ENCODE data around the gene CDKN2B-AS1.

CDKN2B-AS1 gene

DNA sequence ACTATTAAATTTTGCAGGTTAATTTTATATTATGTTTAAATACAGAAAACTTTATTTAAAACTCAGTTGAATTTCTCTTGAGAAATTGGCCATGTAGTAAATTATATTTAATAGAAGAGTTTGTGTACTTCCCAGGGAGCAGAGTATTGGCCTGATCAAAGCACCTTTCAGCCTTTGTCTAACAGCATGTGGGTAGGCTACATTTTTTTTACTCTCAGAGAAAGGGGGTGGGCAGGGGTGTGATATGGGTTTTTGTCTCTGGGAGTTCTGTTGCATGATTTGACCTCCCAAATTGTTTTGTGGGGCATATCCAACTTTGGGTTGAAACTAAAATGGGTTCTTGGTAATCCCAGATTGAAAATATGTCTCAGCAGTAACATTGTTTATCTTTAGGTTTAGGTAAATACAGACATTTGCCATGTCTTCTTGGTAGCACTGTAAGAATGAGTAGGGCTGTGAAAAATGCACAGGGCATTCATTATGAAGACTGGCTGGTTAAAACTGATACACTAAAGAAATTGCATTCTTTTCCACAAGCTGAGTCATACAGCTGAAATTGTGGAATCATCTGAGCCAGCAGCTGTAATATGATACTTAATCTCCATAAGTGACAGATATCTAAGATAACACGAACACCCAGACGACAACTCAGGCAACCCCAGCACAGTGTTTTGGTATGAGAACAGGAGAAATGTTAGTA, 89.9 kb downstream of the CDKN2B-AS1 start:
- DNase-seq (ENCODE audit: low read depth, low spot score), result peak; percentile 47

DNA sequence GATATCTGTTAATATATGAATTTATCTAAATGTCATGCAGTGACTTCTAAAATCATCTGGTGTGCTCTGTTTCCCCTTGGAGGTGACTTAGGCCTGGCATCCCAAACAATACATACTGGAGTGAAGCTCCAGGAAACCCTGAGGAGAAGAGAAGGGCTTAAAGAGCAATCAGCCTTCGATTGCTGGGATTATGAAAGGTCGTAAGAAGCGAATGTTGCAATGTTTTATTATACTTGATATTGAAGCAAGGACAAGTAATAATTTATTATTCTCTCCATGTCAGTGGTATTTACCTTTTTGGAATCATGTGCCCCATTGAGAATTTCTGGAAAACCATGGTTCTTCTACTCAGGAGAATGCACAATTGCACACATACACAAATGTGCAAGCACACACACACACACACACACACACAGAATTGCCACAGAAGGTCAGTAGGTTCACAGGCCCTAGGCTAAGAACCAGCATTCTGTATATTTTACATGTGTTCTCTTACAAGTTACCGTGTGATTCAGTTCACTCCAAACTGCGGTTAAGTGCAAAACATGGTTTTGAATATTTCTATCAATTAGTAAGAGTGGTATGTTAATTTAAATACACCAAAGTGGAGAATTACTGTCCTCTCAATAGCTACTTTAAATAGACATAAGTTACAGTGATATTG, 93.6 kb downstream of the CDKN2B-AS1 start:
- no peak for DNase-seq (ENCODE audit: low read depth, low spot score)

DNA sequence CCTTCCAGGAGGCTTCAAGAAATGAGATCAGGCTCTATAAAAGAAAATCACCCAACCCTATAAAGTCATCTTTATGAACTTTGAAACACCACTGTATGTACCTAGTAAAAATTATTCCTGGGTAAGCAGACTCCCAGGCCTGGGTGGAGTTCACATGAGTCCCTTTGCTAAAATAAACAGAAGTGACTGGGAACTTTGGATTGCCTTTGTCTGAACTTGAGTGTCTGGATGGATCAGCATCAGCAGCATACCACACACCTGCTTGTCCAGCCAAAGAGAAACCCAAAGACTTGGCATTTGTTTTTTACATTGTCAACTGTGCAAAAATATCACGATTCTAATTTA, 94.1 kb downstream of the CDKN2B-AS1 start:
- DNase-seq (ENCODE audit: low read depth, low spot score), result no peak

DNA sequence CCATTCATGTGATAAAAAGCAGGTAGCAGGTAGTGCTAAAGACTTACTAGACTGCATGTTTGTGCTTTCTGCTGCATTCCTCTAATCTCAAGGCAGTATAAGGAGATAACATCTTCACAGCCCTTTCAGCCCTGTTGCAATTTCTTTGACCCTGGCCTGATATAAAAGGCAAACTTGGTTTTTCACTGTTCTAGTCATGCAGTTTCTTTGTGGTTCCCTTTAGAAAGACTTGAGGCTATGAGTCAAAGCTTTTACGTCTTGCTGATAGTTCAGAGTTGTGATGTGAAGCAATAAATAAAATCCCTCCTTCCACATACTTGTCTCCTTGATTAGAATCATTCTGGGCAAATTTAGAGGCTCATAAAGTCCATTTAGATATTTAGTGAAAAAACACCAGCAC, 103.1 kb downstream of the CDKN2B-AS1 start:
- no peak for DNase-seq (ENCODE audit: low read depth, low spot score)

DNA sequence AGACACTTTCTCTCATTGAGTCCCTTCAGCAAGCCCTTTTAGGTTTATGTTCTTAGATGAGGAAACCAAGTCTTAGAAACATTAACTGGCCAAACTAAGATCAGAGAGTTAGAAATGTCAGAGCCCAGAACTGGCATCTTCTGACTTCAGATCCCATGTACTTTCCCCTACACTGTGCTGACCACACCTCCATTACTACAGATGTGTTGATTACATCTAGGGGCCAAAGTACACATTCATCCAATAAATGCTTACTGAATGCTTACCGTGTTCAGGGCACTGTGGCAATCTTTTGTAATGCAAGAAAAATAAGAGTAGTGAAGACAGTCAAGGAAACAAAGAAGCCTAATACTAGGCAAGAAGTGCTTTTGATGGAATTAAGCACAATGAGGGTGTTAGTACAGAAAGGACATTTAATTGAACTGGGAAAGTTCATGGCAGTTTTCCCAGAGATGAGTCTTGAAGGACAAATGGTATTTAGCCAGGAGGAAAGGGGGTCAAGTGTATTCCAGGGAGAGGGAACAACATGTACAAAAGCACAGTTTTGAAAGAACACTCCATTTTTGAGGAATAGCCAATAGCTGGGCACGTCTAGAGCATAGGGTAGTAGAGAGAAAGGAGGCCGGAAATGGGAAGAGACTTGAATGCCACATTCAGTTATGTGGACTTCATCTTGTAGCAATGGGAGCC, 104.2 kb downstream of the CDKN2B-AS1 start:
- no peak for DNase-seq (ENCODE audit: low read depth, low spot score)

DNA sequence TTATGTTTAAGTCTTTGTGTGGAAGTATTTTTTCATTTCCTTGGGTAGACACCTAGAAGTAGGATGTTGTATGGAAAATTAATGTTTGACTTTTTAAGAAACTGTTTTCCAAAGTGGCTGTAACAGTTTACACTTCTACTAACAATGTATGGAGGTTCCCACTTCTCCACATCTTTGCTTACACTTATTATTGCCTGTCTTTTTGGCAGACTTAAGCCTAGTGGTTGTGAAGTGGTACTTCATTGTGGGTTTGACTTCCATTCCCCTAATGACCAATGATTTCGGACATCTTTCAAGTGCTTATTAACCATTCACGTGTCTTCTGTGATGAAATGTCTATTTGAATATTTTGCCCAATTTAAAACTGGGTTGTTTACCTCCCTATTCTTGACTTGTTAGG, 106.0 kb downstream of the CDKN2B-AS1 start:
- DNase-seq (ENCODE audit: low read depth, low spot score), result no peak

DNA sequence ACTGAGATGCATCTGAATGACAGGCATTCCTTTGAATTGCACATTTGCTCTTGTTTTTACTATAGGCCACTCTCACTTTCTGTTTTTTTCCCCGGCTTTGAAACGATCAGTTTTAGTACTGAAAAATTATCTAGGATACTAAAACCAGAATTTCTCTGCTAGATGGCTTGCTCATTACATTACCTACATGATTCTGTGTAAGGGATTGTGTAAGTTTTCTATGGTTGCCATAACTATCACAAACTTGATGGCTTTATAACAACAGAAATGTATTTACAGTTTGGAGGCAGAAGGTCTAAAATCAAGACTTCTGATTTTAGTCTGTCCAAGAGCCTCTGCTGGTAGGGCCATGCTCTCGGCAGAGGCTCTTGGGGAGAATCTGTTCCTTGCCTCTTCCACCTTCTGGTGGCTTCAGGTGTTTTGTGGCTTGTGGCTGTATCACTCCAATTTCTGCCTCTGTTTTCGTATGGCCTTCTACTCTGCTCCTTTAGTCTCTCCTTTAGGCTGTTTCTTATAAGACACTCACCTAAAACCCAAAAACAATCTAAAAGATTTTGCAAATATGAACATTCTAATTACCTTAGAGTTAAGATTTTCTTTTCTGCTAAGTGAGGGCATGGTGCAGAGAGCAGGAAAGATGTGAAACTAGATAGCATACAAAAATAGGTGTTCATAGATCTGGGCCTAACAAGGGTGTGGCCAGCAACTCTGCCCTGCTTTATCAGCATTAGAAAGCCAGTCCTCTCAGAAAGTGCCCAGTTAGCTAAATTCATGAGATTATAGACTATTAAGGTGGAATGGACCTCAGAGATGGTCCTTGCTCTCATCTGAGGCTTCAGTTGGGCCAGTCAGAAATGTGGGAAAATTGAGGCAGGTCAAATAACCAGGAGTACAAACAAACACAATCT, 107.8 kb downstream of the CDKN2B-AS1 start:
- no peak for DNase-seq (ENCODE audit: low read depth, low spot score)

DNA sequence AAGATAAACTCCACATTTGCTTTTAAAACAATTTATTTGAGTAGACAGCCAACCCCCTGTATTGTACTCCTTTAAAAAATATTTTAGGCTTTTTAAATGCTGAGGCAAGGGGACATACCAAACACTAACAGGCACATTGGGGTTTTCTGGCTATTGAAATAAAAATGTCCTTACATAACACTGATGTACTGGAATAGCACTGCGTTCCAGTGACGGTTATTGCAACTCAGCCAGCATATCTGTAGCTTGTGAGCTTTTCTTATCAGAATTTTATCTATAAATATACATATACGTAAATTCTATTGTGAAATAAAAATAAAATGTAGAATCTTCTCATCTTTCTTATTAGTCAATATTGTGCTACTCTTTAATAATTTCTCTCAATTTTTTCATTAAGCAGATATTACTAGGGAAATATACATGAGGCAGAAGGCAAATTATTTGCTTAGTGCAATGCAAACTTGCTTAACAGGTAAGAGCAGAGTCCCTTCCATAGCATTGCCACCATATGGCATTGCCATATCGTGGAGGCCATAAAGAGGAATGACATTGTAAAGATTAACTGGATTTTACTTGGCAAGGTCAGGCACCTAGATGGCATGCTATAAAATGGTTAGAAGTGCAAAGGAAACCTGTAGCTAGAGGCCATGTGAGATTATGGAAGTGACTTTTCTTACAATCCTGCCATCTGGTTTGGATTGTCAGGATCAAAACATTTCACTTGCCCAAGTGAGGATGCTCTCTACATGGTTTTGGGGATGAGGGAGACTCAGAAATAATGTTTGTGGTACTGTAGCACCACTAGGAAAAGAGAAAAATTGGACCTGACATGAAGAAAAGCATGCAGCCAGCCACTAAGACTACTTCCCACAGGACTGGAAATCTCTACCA, 109.3 kb downstream of the CDKN2B-AS1 start:
- no peak for DNase-seq (ENCODE audit: low read depth, low spot score)

DNA sequence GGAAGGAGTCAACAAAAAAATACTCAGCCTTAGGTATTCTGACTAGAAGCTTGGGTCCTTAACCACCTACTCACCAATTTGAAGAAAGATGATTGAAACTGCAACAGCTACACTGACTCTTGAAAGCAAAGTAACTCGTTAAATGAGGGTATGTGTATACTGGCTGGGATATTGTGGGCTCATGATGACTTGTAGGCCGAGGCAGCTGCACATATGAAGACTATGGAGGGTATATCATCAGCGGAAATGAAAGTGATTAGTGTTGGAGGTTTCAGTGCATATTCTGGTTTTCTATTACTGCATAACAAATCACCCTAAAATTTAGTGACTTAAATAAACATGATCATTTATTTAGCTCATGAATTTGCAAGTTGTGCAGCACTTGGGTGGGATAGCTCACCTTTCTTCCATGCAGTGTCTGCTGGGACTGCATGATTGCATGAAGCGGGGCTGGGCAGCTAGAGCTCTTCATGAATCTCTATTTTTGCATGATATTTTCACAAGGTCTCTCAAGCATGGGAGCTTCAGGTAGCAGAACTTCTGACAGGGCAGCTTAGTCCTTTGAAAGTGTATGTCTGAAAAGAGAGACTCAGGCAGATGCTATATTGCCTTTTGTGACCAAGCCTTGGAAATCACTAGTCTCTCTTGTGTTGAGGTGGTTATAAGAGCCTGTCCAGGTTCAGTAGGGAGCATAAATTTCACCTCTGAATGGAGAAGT, 110.6 kb downstream of the CDKN2B-AS1 start:
- DNase-seq (ENCODE audit: low read depth, low spot score), result no peak

DNA sequence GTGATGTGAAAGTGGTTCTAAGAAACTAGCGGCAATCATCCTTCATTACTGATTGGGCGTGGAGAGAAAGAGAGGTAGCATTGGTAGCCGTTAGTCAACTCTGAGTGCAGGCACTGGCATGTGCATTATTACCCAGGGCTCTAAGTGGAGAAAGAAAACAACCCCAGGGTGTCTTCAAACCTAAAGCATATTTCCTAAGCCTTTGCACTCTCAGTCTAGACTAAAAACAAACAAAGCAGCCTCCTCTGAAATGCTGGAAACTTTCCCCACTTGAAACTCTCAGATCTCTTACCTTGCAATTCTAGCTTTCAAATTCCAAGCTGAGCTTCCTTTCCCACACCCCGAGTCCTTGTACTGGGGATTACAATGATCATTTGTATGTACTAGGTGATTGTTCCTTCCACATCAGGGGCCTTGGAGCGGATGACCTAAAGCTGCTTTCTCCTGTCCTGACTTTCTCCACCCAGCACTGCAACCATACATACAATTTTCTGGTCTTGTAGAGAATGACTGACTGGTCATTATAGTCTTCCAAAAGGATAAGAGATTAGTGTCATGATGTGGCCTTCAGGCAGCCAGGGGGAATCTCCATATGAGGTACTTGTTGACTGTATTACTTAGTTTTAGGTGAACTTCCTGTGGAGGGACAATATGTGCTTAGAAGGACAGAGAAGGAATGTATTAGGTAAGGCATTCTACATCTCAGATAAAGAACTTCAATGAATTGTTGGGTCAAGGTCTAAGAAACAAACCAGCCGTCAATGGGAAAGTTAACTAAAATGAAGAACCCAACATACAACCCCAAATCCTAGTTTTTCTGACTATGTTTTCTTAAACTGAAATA, 112.8 kb downstream of the CDKN2B-AS1 start:
- no peak for DNase-seq (ENCODE audit: low read depth, low spot score)

DNA sequence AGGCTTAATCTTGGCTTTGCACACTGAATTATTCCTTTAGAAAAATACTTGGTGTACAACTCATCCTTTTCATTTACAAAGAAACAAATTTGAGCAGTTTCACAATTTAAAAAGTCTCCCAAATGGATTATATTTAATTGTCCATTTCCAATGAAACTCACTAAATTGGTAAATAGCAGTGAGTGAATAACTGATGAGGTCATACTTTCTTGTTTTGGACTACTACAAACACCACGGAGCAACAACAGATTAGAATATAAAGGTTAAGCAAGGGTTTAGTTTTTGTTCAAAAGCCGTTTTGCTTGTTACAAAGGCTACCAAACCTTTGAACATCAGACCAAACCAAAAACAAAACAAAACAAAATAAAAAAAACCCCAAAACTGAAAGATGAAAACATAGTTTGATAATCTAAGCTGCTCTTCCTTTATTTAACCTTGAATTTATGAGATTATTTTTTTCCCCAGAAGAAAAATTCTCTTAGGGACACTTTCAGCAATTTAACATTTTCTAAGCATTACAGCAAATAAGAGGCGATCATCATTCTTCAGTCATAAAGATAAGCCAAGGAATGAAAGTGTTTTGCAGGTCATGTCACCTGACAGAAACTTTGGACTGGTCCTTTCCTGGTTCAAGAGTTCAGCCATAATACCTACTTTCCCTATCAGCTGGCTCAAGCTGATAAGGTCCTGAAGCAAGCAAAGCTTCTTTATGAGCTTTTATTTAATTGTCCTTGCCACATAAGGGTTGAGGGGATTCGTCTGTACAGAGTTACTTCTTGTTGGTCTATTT, 114.2 kb downstream of the CDKN2B-AS1 start:
- no peak for DNase-seq (ENCODE audit: low read depth, low spot score)

DNA sequence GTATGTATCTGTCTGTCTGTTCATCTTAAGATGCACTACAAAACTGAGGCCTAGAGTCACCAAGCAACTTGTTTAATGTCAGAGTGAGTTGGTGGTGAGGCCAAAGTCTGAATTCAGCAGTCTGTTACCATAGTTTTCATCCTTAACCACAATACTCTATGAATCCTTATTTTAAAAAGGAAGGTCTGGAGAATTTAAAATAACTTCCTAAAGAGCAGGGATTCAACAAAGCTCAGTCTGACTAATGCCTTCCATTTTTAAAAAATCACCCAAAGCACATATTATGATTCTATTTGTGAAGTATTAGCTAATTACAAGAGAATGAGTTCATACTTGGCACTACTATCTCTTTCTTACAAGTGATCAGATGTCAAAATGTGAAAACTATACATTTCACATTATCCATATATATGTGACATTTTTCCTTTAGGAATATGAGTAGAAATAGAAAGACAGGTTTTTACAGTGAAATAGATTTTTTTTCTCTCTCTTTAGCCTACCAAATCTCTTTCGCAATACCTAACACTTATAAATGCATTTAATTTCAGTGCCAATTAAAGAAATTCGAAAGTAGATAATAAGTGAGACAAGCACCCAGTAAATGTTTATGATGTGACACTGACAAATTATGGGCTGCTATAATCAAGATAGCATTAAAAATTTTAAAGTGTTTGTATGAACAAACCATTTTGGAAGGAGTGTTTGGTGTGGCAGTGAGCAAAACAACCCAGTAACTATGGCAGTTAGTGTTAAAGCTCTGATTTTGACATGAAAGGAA, 116.8 kb downstream of the CDKN2B-AS1 start:
- DNase-seq (ENCODE audit: low read depth, low spot score), result no peak

DNA sequence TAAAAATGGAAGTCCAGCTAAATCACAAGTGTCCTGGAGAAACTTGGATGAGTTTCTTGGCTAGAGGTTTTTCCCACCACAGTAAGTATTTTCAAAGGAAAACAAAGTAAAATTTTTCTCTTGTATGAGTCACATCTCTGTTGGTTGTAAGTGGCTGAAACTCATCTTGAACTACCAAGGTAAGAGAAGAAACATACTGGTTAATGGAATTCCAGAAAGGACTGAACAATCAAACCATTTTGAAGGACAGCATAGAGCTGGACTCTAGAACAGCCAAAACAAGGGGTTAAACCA, 117.3 kb downstream of the CDKN2B-AS1 start:
- no peak for DNase-seq (ENCODE audit: low read depth, low spot score)

DNA sequence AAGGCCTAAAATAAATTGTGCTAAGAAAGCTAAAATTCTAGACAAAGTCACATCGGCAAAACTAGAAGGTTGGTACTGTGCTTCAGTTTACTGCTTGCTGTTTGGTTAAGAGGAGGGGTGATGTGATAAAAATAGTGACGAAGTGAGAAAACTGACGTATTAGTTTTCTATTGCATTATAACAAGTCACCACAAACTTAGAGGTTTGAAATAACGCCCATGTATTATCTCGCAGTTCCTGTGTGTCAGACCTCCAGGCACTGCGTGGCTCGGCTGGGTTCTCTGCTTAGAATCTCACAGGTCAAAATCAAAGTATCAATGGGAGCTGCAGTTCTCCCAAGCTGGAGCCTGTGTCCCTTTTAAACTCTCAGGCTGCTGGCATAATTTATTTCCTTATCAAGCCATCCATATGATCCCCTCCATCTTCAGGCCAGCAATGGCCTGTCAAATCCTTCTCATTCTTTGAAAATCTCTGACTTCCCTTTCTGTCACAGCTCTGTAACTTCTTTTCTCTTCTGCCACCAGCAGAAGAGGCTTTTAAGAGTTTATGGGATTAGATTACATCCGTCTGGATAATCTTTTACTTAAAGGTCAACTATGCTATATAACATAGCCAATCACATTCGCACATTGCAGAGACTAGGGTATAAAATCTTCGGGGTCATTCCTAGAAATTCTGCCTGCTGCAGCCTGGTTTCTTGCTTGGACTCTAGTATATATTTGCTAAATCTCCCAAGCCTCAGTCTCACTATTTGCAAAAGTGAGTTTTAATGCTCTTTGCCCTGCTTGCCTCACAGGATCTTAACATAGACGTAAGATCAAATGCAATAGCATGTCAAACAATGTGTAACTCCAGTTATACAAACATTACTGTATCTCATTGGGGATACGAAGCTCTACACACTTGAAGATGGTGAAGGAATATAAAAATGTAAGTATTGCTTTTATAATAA, 118.6 kb downstream of the CDKN2B-AS1 start:
- no peak for DNase-seq (ENCODE audit: low read depth, low spot score)

DNA sequence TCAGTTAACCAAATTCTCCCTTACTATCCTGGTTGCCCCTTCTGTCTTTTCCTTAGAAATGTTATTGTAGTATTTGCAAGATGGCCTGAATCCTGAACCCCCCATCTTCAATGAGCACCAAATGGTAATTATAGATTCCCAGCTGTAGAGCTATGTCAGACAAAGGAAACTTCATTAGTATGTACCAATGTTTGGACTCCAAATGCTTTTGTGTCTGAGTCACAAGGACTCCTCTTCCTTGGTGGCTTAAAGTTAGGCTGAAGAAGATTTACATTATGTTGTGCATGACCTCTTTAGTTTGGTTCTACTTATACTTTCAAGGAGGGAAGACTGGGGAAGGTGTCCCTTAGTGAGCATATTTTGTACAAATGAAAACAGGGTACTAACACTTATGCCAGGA, 120.4 kb downstream of the CDKN2B-AS1 start:
- DNase-seq (ENCODE audit: low read depth, low spot score), result no peak

DNA sequence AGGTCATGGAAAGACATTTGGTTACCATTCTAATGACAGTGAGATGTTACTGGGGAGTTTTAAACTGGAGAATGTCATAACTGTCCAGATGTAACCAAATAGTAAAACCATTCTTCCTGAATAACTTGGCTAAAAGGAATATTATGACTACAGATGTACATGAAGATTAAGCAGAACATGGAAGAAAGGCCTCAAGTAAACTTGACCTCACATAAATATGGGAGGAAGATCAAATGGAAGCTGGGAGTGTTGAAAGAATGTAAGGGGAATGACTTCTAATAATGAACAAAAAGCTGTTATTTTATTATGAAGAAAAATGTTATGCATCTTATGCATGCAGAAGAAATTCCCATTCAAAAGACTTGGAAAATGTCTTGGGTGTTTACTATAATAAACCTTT, 122.2 kb downstream of the CDKN2B-AS1 start:
- DNase-seq (ENCODE audit: low read depth, low spot score), result no peak

Measured in brain pericyte (primary cell).